Transverse colon (tissue), 4 donors: Measurements from ENCODE around the gene ERC2. TPM values are rescaled to one million over a fixed set of nuclear protein-coding genes. Genes with fewer than 3 reads are reported as not detected.
A peak's percentile ranks its signal among the peaks of the same experiment; 100 is the strongest.

ENCODE experiments used
- DNase-seq: peaks from one replicate; pipeline ENCODE4 v3.0.0-alpha.2; 2019
- H3K27ac ChIP-seq, 4 donors: fragments of 200-600 bp; sonication (generic); 2 replicates each; pipeline ENCODE4 v1.5.1; 2016 to 2018; ENCODE audit warnings: inconsistent platforms in 4 of 4
- H3K27me3 ChIP-seq: fragments of 200-600 bp; sonication (generic); 2 replicates; pipeline ENCODE4 v1.5.1; 2017; ENCODE audit warnings: inconsistent platforms
- H3K36me3 ChIP-seq, 4 donors: fragments of 200-600 bp; sonication (generic); 2 replicates each; pipeline ENCODE4 v1.5.1; 2017 to 2019; ENCODE audit warnings: inconsistent platforms in 4 of 4
- H3K4me1 ChIP-seq, 4 donors: fragments of 200-600 bp; sonication (generic); 2 replicates each; pipeline ENCODE4 v1.5.1; 2017 to 2020; ENCODE audit warnings: inconsistent platforms in 4 of 4
- H3K4me3 ChIP-seq, 4 donors: fragments of 200-600 bp; sonication (generic); 1 replicate in 1 of 4; 2 replicates in 3 of 4; pipeline versions ENCODE4 v1.5.1 to v1.6.1; 2017 to 2019; ENCODE audit warnings: inconsistent platforms in 4 of 4
- H3K9me3 ChIP-seq, 2 donors: fragments of 200-600 bp; sonication (generic); 2 replicates each; pipeline ENCODE4 v1.5.1; 2017 to 2019; ENCODE audit warnings: inconsistent platforms in 2 of 2
- CTCF ChIP-seq, 5 experiments: fragments of 200-600 bp in 3 of 5; fragments of 450-650 bp in 2 of 5; sonication (generic) in 3 of 5; IDR thresholded peaks; 1 replicate in 2 of 5; 2 replicates in 3 of 5; pipeline ENCODE4 v1.5.1; 2016 to 2017; ENCODE audit warnings: antibody characterized with exemption in 5 of 5, inconsistent platforms in 3 of 5, mild to moderate bottlenecking in 2 of 5, moderate library complexity in 1 of 5
- EP300 ChIP-seq: sonication (generic); formaldehyde crosslinking; IDR thresholded peaks from one replicate; pipeline ENCODE4 v1.6.1; 2017; ENCODE audit warnings: antibody characterized with exemption, low read depth
- POLR2A ChIP-seq: fragments of 450-650 bp; IDR thresholded peaks from one replicate; pipeline ENCODE4 v1.6.1; 2016; ENCODE audit warnings: antibody characterized with exemption, mild to moderate bottlenecking, moderate library complexity
- POLR2AphosphoS5 ChIP-seq, 3 donors: sonication (generic); formaldehyde crosslinking; IDR thresholded peaks; one replicate each; pipeline ENCODE4 v1.6.1; 2016; ENCODE audit warnings: antibody characterized with exemption in 3 of 3
- WGBS, 2 donors: methylation state at CpG; one replicate each; pipeline ENCODE4 v1.1.5; 2018; ENCODE audit warnings: low coverage in 1 of 2; 5-methylcytosine and 5-hydroxymethylcytosine counted together
- in situ Hi-C, 4 donors: fragments of 200-750 bp; cut with MboI; loops; one replicate each; pipeline versions ENCODE4 v1.15.0 to v1.15.1; 2017; ENCODE audit warnings: low sequenced_read_pairs in 3 of 4, low pct_ligation_motif_present in 1 of 4, low pct_unique_long_range_greater_than_20kb in 1 of 4
- intact Hi-C: fragments of 100-400 bp; cut with DNase I; formaldehyde crosslinking; loops from one replicate; pipeline ENCODE4 v1.15.1; 2023; ENCODE audit warnings: low total_unique reads
- total RNA-seq, 4 donors: library from RNA; depleted of rRNA; stranded (reverse); fragments of >200 nt; gene quantifications; one replicate each; pipeline ENCODE4 v1.1.0, GENCODE V29; 2016

Gene ERC2
- total RNA-seq, 4 donors from 2014 or later = 0.41 to 1.3 TPM; not detected in 2

DNA sequence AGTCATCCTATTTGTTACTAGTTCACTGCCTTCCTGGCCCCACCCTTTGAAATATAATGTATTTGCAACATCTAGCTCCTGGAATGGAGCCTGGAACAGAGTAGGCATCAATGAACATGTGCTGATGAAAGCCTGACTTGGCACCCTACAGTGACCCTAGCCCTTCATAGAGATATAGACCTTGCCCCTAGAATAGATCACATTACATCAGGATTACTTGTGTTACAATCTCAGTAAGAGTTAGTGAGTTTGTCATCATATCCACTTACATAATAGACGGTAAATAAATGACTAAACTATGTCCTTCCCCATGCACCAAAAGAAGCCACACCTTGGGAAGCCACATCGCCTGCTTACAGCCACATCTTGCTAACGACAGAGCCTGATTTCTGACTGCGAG lies 870.6 kb downstream of the ERC2 start:
- Histone ChIP-seq H3K36me3 (no peaks in the 10 kb centered on the region), H3K9me3 (no peaks in the 10 kb centered on the region), H3K27me3 (no peaks in the 10 kb centered on the region), H3K27ac (no peak overlapping the region), H3K4me3 (no peak overlapping the region), H3K4me1 (peaks cover 0 to 4% (median 0%) of the 10 kb centered on the region in 4 donors)
- DNase-seq = no peak
- intact Hi-C loops (no loop called here), in situ Hi-C loops (no loop called here)
- WGBS, 2 donors = 89% methylated on average over 4 of the region's 4 CpGs; no CpG with 5 or more reads in 1 of the 2 donors
- TF ChIP-seq POLR2A (no peak), EP300 (no peak), POLR2AphosphoS5 (IDR thresholded peaks at IDR 0.05) (no peak), CTCF (IDR thresholded peaks at IDR 0.05) (no peak)

DNA sequence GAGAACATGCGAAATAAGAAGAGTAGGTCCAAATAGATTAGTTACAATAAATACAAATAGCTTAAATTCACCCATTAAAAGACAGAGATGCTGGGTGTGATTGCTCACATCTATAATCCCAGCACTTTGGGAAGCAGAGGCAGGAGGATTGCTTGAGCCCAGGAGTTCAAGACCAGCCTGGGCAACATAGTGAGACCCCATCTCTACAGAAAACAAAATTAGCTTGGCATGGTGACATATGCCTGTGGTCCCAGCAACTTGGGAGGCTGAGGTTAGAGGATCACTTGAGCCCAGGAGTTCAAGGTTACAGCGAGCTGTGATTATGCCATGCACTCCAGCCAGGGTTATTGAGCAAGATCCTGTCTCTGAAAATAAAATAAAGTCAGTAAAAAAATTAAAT lies 872.1 kb downstream of the ERC2 start:
- Histone ChIP-seq H3K9me3 (no peaks in the 10 kb centered on the region), H3K27me3 (no peaks in the 10 kb centered on the region), H3K27ac (no peak overlapping the region), H3K4me3 (no peak overlapping the region), H3K4me1 (no peaks in the 10 kb centered on the region), H3K36me3 (no peaks in the 10 kb centered on the region)
- no peak for DNase-seq
- WGBS, 2 donors = 83 to 100% methylated on average over 1 to 2 of the region's 2 CpGs
- in situ Hi-C loops = no loop called here
- TF ChIP-seq POLR2A (no peak), EP300 (no peak)
- intact Hi-C loops = no loop called here

GRCh38 chr3:55595420-55595819 lies 872.8 kb downstream of the ERC2 start:
- in situ Hi-C loops = no loop called here
- TF ChIP-seq POLR2A (no peak), POLR2AphosphoS5 (IDR thresholded peaks at IDR 0.05) (peak; percentile 45 to 80 (median 45)), EP300 (no peak)
- 44 to 64% methylated on average over 3 to 4 of the region's 4 CpGs for WGBS, 2 donors
- DNase-seq = no peak
- Histone ChIP-seq H3K9me3 (no peaks in the 10 kb centered on the region), H3K27ac (peak overlapping the region in 1 of 4 donors; percentile 29), H3K4me3 (no peak overlapping the region), H3K4me1 (no peaks in the 10 kb centered on the region), H3K27me3 (no peaks in the 10 kb centered on the region), H3K36me3 (no peaks in the 10 kb centered on the region)
- intact Hi-C loops = no loop called here

GRCh38 chr3:55592572-55592971 lies 875.7 kb downstream of the ERC2 start:
- no peak for TF ChIP-seq CTCF (IDR thresholded peaks at IDR 0.05)
- TF ChIP-seq EP300 = no peak
- Histone ChIP-seq H3K27me3 (no peaks in the 10 kb centered on the region), H3K36me3 (no peaks in the 10 kb centered on the region), H3K4me3 (no peak overlapping the region), H3K27ac (no peak overlapping the region), H3K4me1 (no peaks in the 10 kb centered on the region), H3K9me3 (no peaks in the 10 kb centered on the region)
- intact Hi-C loops (no loop called here), in situ Hi-C loops (no loop called here)
- DNase-seq = no peak
- 66 to 77% methylated on average over 5 of the region's 5 CpGs for WGBS, 2 donors

GRCh38 chr3:55591888-55592287 lies 876.4 kb downstream of the ERC2 start:
- WGBS, 2 donors = 80 to 87% methylated on average over 4 to 5 of the region's 5 CpGs
- intact Hi-C loops = no loop called here
- no peak for TF ChIP-seq EP300
- TF ChIP-seq POLR2AphosphoS5 (IDR thresholded peaks at IDR 0.05) = no peak
- TF ChIP-seq POLR2A = no peak
- no peak for TF ChIP-seq CTCF (IDR thresholded peaks at IDR 0.05)

More at GRCh38 chr3:55591888-55592287, 876.4 kb downstream of the ERC2 start:
- in situ Hi-C loops = no loop called here
- Histone ChIP-seq H3K4me1 (no peaks in the 10 kb centered on the region), H3K4me3 (no peak overlapping the region), H3K27ac (peak overlapping the region in 1 of 4 donors; percentile 7), H3K36me3 (no peaks in the 10 kb centered on the region), H3K9me3 (no peaks in the 10 kb centered on the region), H3K27me3 (no peaks in the 10 kb centered on the region)
- DNase-seq = no peak
